Calu3 (cell line): ENCODE results near the gene FASTK. TPM values are rescaled to one million over a fixed set of nuclear protein-coding genes. Genes with fewer than 3 reads are reported as not detected.

Experiments
- BruUV-seq: library from RNA; stranded (reverse); fragments of 400-500 nt; replicated peaks from 2 replicates; lab custom pipeline; 2021; lab: Mats Ljungman, UMichigan
- CTCF ChIA-PET: fragments of 300-600 bp; sonication (Branson Sonifier 250); formaldehyde crosslinking; loops from one replicate; lab custom pipeline; 2022; ENCODE audit warnings: antibody characterized with exemption; lab: Charles Lee
- DNase-seq: peaks from one replicate; pipeline ENCODE4 v3.0.0; 2022
- H3K27ac Mint-ChIP-seq: one replicate; pipeline ENCODE4 v1.8.0; 2022; ENCODE audit warnings: mixed read lengths; ENCODE audit not compliant: unreplicated experiment
- H3K27me3 Mint-ChIP-seq: one replicate; pipeline ENCODE4 v1.8.0; 2022; ENCODE audit warnings: mixed read lengths; ENCODE audit not compliant: unreplicated experiment
- H3K36me3 Mint-ChIP-seq: one replicate; pipeline ENCODE4 v1.8.0; 2022; ENCODE audit warnings: mild to moderate bottlenecking, moderate library complexity, mixed read lengths; ENCODE audit not compliant: insufficient read depth, unreplicated experiment
- H3K4me1 Mint-ChIP-seq: one replicate; pipeline ENCODE4 v1.8.0; 2022; ENCODE audit warnings: mild to moderate bottlenecking, low read depth, mixed read lengths; ENCODE audit not compliant: unreplicated experiment
- H3K4me3 Mint-ChIP-seq: one replicate; pipeline ENCODE4 v1.8.0; 2022; ENCODE audit warnings: mild to moderate bottlenecking, low read depth, moderate library complexity, mixed read lengths; ENCODE audit not compliant: unreplicated experiment
- H3K9me3 Mint-ChIP-seq: one replicate; pipeline ENCODE4 v1.8.0; 2022; ENCODE audit warnings: low read depth, mixed read lengths; ENCODE audit not compliant: unreplicated experiment
- intact Hi-C: fragments of 100-400 bp; cut with micrococcal nuclease; formaldehyde crosslinking; loops from one replicate; pipeline ENCODE4 v1.10.0; 2022; ENCODE audit not compliant: unreplicated experiment
- total RNA-seq: library from RNA; stranded (reverse); gene quantifications from 2 replicates; pipeline ENCODE4 v1.2.3, GENCODE V29; 2022
- TF ChIP-seq, protein P1 (sequence below): fragments of 200-600 bp; IDR thresholded peaks from one replicate; pipeline ENCODE4 v1.8.0; 2022; ENCODE audit warnings: antibody characterized with exemption; ENCODE audit not compliant: unreplicated experiment

Gene FASTK
- total RNA-seq, 1 experiment from 2014 or later = 113 TPM

- BruUV-seq = no TSS peak
- peaks cover 29% of the 10 kb centered on the region for H3K4me1 Mint-ChIP-seq
- H3K4me3 Mint-ChIP-seq = peak overlapping the region; percentile 94
- intact Hi-C loops = no loop called here
- no peak overlapping the region for H3K27ac Mint-ChIP-seq
- H3K36me3 Mint-ChIP-seq = peaks cover 82% of the 10 kb centered on the region
- H3K9me3 Mint-ChIP-seq = no peaks in the 10 kb centered on the region
- TF ChIP-seq, protein P1, sequence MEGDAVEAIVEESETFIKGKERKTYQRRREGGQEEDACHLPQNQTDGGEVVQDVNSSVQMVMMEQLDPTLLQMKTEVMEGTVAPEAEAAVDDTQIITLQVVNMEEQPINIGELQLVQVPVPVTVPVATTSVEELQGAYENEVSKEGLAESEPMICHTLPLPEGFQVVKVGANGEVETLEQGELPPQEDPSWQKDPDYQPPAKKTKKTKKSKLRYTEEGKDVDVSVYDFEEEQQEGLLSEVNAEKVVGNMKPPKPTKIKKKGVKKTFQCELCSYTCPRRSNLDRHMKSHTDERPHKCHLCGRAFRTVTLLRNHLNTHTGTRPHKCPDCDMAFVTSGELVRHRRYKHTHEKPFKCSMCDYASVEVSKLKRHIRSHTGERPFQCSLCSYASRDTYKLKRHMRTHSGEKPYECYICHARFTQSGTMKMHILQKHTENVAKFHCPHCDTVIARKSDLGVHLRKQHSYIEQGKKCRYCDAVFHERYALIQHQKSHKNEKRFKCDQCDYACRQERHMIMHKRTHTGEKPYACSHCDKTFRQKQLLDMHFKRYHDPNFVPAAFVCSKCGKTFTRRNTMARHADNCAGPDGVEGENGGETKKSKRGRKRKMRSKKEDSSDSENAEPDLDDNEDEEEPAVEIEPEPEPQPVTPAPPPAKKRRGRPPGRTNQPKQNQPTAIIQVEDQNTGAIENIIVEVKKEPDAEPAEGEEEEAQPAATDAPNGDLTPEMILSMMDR = no peak
- no peaks in the 10 kb centered on the region for H3K27me3 Mint-ChIP-seq
- CTCF ChIA-PET = interaction anchor here (1.7 kb wide), 1 partner anchor 34 kb away, joined by 5 read pairs; the partner anchor contains the start of gene ABCB8
- no peak for DNase-seq
These were observed 18.6 kb downstream of the FASTK start for GRCh38 chr7:151062111-151062398.

GRCh38 chr7:151061213-151062110 lies 19.1 kb downstream of the FASTK start:
- TF ChIP-seq, protein P1 = no peak
- no peaks in the 10 kb centered on the region for H3K27me3 Mint-ChIP-seq
- DNase-seq = no peak
- BruUV-seq = no TSS peak
- CTCF ChIA-PET = interaction anchor here (0.6 to 1.7 kb wide), 3 partner anchors 33 to 789 kb away, joined by 3 to 5 read pairs (median 3); partner anchors contain the start of gene ABCB8
- H3K27ac Mint-ChIP-seq = no peak overlapping the region
- peak overlapping the region; percentile 94 for H3K4me3 Mint-ChIP-seq
- H3K9me3 Mint-ChIP-seq = no peaks in the 10 kb centered on the region
- peaks cover 33% of the 10 kb centered on the region for H3K4me1 Mint-ChIP-seq
- intact Hi-C loops = no loop called here
- peaks cover 82% of the 10 kb centered on the region for H3K36me3 Mint-ChIP-seq

- BruUV-seq = no TSS peak
- intact Hi-C loops = no loop called here
These were observed 20.0 kb downstream of the FASTK start for GRCh38 chr7:151060416-151061212.

DNA sequence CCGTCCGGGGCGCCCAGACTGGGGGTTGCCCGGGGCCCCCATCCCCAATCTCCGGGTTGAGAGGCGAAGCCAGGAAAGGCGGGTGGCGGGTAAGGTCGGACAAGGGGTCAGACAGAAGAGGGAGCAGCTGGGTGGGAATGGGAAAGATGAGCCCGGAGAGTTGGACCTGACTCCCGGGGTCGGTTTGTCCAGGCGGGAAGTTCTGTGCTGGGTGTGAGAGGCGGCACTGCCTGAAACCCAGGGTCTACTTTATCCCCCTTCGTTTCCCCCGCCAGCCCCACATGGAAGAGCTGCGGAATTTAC lies 20.5 kb downstream of the FASTK start:
- H3K4me1 Mint-ChIP-seq = peaks cover 33% of the 10 kb centered on the region
- intact Hi-C loops = no loop called here
- CTCF ChIA-PET = interaction anchor here (0.7 to 1.2 kb wide), 2 partner anchors 26 to 32 kb away, joined by 3 read pairs; partner anchors contain the start of gene AGAP3
- peak overlapping the region; percentile 94 for H3K4me3 Mint-ChIP-seq
- no peak for DNase-seq
- H3K36me3 Mint-ChIP-seq = peaks cover 77% of the 10 kb centered on the region
- TF ChIP-seq, protein P1 = peak; percentile 18
- no peak overlapping the region for H3K27ac Mint-ChIP-seq
- H3K27me3 Mint-ChIP-seq = no peaks in the 10 kb centered on the region
- no peaks in the 10 kb centered on the region for H3K9me3 Mint-ChIP-seq
- no TSS peak for BruUV-seq

More at GRCh38 chr7:151060416-151061212, 20.0 kb downstream of the FASTK start:
- TF ChIP-seq, protein P1 = no peak
- peaks cover 81% of the 10 kb centered on the region for H3K36me3 Mint-ChIP-seq
- H3K27me3 Mint-ChIP-seq = no peaks in the 10 kb centered on the region
- H3K9me3 Mint-ChIP-seq = no peaks in the 10 kb centered on the region
- peak; percentile 49 for DNase-seq
- H3K27ac Mint-ChIP-seq = no peak overlapping the region
- peak overlapping the region; percentile 94 for H3K4me3 Mint-ChIP-seq
- CTCF ChIA-PET = interaction anchor here (0.6 to 1.2 kb wide), 5 partner anchors 16 to 790 kb away, joined by 3 to 4 read pairs (median 3); partner anchors contain the start of gene AGAP3
- peaks cover 33% of the 10 kb centered on the region for H3K4me1 Mint-ChIP-seq
